NCI-H1048 (cell line): Measurements from ENCODE around the gene PKIB.
"Not testable (repeated sequence)": the region's sequence is repeated elsewhere in the genome, so short reads cannot be mapped to it uniquely, and the experiment has no call there.

Experiments
- DNase-seq: peaks from one replicate; lab custom pipeline; 2025; lab: John Stamatoyannopoulos, UW

The PKIB gene, protein sequence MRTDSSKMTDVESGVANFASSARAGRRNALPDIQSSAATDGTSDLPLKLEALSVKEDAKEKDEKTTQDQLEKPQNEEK

DNA sequence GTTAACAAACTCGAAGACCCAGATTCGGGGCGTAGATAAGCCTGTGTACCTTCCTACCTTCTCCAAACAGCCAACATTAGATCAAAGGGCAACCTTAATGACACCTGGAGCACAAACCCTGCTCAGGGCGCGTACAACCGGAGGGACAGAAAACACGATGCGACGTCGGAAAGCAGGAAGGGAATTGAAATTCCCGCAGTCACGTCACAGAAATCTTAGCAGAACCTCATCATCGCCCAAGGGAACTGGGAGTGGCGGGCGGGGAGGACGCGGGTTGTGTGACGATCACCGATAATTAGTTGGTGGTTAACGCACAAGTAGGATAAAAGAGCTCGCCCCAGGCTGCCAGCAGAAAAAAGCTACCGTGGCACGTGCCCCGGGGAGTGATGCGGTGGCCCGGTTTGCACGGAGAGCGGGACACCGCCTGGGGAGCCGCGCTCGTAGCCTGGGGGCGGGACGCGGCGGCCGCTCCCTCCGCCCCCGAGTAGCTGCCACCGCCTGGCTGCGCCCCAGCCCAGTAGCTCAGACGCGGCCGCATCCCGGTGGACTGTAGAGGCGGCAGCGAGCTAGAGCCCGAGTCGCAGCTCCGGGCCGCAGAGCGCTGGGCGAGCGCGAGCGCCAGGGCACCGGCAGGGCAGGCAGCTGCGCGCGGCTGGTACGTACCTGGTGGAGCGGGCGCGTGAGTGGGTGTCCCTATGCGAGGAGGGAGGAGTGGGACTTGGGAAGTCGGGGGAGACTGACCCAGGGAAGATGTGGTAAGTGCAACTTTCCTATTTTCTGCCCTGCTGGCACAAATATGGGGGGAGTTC, at the start of gene PKIB:
TSS of gene PKIB (plus strand) at position 525 of the 809 bp plus-strand sequence. CDS start 107,390 bp downstream, outside the sequence.
- peak; percentile 17 for DNase-seq

DNA sequence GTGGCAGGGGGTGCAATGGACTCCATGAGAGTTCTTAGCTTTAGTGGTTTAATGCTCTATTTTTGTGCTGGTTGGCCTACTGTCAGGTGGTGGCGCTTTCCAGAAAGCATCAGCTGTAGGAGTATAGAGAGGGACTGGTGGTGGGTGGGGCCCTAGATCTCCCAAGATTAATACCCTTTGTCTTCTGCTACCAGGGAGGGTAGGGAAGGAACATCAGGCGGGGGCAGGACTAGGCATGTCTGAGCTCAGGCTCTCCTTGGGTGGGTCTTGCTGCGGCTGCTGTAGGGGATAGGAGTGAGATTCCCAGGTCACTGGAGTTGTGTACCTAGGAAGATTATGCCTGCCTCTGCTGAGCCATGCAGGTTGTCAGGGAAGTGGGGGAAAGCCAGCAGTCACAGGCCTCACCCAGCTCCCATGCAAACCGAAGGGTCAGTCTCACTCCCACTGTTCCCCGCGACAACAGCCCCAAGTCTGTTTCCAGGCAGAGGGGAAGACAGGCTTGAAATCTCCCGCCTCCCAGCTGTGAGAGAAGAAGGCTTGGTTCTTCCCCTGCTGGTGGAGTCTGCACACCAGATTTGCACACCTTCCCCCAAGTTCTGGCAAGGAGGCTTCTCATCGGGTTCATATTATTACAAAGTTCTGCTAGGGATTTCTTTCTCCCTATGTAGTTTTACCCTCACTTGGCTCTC, 46.7 kb upstream of the PKIB start:
- DNase-seq, result no peak

DNA sequence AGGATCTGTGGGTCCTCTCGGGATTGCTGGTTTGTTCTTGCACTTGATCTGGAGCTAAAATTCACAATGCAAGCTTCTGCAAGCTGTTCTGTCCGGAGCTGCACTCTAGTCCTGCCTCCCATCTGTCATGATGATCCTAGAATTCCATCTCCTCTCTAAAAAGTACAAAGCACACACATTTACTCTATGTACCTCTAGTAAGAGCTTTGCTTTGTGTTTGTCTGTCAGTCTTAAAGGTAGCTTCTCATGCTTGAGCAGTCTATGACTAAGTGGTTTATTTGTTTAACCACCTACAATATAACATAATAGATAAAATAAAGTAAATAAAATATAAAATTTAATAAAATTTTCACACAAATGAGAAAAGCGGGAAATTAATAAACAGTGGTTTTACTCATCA, 46.0 kb upstream of the PKIB start:
- DNase-seq, result no peak

DNA sequence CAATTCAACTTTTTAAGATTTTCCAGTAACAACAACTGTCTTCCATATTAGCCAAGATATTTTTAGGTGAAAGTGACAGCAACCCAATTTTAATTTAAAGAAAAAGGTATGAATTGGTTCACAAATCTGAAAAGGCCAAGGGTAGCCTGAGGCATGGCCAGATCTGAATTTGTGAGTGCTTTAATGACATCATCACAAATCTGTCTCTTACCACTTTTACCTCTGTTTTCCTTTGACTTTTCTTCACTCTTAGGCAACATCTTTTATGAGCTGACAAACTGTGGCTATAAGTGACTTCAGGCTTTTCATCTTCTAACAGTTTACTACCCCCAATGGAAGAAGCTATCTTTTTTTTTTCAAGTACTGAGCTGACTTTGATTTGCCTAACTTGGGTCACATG, 44.5 kb upstream of the PKIB start:
- DNase-seq, result no peak

DNA sequence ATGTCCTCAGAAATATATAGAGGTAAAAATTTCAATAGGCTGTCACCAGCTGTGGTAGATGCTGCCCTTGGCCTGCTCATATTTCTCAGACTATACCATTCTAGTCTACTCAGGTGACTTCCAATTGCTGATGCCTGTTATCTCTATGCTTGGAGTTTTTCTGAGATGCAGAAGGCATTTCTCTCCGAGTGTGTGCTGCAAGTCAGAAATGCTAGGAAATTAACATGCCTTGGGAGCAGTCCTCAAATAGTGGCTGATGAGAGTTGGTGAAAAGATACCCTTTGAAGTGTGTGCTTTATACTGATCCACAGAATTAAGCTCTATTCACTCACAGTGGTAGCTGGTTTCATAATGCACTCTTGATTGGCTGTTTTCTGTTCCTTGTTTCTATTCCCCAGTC, 43.2 kb upstream of the PKIB start:
- no peak for DNase-seq

DNA sequence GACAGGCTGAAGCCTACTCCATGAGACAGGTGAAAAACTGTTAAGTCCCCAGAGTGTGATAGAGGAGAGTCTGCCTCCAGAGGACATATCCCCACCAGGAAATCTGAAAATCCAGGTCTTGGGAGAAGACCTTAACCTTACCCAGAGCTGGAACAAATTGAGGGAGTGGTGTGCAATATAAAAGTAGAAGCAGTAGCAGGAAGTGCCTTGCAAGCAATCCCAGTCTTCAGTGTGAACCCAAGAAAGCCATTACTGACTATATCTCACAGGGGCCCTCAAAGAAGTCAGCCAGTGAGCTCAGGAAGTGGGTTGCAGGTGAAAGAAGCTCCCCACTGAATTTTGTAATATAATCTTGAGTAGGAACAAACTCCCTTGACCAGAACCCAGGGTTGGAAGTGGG, 41.9 kb upstream of the PKIB start:
- DNase-seq, result no peak

DNA sequence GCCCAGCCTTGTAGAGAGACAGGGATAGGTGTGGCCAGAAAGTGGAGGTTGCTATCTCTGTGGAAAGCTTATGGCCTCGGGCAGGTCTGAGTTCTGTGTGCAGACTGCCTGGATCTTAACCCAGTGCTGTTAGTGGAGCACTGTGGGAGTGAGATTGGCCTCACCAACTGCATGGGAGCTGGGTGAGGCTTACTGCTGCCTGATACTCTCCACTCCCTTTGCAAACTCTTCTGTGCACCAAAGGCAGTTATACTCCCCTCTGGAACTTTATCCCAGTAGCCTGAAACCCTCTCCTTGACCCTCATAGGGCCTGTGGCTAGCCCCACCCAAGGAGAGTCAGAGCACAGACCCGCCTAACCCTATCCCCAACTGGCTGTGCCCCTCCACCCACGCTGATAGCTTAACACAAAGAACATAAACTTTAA, 41.4 kb upstream of the PKIB start:
- DNase-seq, result no peak

DNA sequence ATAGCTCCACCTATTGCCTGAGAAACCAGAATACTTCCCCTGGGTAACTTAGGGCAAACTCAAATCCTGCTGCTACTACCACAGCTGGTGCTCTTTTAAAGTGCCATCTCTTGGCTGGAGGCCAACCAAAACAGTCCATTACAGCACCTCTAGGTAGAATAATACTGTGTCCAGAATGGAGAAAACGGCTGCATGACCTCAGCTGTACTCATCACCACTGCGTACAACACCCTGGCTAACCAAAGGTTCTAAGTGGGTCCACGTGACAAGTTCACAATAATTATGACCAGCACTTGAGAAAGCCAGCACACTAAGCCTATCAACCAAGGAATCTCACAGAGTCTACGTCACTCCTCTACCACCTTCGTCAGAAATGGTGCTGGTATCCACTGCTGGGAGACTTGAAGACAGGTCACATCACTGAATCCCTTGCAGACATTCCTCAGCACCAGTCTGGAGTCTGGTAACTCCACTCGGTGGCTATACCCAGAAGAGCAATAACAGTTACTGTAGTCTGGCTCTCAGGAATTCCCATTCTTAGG, 40.9 kb upstream of the PKIB start:
- no peak for DNase-seq

DNA sequence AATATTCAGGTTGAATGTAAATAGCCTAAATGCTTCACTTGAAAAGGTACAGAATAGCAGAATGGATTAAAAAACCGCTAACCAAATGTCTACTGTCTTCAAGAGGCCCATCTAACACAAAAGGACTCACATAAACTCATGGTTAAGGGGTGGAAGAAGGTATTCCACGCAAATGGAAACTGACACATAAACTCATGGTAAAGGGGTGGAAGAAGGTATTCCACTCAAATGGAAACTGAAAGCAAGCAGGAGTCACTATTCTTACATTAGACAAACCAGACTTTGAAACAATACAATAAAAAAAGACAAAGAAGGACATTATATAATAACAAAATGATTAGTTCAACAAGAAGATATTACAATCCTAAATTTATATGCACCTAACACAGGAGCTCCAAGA, 38.3 kb upstream of the PKIB start:
- DNase-seq, result no peak

DNA sequence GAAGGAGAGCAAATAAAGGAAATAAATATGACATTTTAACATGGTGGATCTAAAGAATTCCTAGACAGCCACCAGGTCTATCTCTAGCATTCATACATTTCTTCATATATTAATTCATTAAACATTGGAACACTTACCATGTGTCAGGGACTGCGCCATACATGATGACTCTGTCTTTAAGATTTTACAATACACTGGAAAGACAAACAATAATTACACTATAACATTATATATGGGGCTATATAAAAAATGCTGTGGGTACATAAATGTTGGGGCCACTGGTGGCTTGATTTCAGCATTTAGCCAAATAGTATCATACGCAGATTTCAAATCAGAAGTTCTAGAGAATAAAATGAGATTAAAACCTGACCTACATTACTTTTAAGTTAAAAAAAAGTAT, 33.3 kb upstream of the PKIB start:
- DNase-seq, result no peak

DNA sequence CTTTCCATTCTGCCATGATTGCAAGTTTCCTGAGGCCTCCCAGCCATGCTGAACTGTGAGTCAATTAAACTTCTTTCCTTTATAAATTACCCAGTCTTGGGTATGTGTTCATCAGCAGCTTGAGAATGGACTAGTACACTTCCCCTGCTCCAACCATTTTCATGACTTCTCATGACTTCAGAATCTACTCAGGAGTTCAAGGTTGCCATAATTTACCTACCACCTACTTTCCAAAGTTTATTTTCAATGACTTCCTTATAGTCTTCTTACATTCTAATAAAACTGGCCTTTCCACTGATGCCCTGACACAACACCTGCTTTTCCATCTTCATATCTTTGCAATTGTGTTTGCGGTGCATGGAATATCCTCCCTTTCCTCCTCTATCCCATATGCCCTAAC, 31.2 kb upstream of the PKIB start:
- no peak for DNase-seq

DNA sequence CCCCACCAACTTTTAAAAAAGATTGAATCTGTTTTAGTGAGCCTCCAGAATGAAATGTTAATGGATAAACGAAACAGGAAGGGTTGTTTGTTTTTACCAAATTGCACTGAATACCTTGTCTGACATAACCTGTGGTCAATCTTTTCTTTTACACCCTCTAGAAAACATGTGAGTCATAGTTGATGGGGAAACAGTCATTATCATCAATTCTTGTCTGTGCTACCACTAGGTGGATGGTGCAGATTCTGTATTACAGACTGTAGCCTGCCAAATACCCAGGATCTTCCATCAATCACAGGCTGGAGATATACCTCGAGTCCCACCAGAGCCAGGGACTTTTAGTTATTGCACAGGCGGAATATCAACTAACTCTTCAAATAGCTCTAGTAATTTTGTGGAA, 29.5 kb upstream of the PKIB start:
- no peak for DNase-seq

DNA sequence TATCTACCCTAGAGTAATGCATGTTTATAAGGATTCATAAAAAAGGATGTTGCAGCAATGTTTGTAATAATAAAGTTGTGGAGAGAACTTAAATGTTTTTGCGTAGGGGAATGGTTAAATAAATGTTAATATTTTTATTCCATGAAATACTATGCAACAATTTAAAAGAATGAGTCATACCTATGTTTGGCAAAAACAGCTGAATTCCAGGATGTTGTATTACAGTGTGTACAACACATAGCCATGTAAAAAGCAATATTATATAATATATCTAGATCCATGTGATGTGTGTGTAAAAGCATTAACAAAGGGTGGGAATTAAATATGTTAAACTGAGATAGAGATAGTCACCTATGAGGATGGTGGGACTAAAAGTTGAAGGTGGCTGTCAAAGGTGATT, 21.1 kb upstream of the PKIB start:
- DNase-seq, result no peak

DNA sequence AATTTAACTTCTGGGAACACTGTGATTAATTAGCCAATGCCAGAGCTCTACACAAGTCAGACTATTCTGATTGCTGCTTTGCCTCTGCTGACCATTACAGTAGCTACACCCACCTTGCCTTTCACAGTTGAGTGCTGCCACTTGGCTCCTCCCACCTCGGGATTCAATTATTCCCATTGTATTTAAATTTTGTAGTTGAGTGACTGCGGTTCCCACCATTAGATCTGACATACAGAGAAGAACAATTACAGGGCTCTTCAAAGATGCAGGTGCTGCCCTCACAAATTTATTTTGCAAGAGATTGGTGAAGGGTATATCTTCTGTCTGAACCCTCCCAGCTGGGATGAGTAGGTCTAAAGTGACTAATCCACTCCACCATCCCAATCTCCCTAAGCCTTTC, 11.9 kb upstream of the PKIB start:
- not testable (repeated sequence) for DNase-seq

DNA sequence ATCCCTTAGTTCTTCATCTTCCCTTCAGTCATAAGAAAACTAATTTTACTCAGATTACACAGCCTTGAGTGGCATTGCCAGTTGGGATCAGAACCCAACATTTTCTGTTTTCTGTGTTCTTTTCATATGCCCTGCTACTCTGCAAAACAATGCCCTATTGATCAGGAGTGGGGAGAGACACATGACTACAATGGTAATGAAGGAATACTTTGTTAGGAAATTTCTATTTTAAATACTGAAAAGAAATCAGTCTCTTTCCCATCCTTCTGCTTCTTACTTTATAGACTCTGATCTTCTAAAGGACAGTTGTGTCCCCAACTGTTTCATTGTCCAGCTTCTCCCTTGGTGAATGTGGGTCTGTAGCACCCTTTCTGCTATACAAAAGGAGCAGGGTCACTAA, 5.5 kb upstream of the PKIB start:
- DNase-seq, result no peak

DNA sequence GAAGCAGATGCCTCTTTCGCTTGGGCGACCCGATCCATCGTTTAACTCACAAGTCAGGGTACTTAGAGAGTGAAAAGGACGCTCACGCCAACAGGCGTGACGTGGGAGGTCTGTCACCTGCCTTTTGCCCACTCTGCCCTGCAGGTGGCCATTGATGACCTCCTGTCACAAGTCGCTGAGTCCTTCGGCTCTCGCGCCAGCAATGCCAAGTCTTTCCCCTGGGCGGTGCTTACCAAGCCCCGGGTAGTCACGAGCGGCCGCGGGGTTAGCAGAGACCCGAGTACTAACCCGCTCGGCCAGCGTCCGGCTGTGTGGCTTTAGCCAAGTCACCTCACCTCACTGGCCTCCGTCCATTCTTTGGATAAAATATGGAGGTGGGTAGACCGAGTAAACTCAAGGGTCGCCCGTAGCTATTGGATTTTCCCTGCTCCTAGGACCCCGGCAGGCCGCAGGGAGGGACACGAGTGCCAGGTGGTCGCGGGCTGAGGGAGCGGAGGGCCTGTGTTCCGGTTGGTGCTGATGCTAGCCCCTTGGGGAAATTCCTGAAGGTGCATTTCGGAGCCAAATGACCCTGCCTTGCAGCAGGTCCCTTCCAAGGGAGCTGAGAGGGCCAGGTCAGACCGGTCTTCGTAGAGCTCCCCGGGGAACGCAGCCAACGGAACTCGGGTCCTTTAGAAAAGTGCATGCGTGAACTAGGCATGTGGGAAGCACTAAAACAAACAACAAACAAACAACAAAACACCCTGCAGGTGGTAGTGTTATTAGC, 668 bp downstream of the PKIB start:
- no peak for DNase-seq

DNA sequence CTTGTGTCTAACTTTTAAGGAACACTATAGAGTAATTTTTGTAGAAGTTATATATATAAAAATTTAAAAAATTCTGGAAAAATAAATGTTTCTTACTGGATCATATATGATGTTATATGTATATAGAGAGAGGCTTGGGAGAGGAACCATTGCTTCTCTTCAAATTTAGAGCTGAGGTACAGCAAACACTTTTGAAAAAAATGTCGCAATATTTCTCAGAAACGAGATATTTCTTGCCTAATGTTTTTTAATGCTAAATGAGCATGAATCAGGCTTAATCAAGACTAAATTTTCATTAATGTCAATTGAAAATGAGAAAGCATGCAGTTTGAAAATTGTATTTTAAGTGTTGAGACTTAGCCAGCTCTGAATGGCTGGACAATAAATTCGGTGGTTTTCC, 2.6 kb downstream of the PKIB start:
- no peak for DNase-seq

DNA sequence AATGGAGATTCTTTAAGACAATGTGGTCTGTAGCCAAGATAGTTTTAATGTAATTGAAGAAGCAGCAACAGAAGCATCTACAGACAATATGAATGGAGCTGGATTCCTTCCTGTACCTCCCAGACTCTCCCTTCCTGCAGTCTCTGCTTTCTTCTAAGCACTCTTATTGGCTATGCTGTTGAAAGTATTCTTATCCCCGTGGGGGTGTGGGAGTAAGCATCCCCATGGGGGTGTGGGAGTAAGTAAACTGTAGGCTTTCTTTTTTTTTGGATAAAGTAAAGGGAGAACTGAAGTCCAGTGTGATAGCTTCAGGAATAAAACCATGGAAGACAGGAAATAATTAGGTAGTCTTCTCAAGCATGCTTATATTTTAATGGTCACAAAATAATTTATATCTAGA, 4.1 kb downstream of the PKIB start:
- no peak for DNase-seq

DNA sequence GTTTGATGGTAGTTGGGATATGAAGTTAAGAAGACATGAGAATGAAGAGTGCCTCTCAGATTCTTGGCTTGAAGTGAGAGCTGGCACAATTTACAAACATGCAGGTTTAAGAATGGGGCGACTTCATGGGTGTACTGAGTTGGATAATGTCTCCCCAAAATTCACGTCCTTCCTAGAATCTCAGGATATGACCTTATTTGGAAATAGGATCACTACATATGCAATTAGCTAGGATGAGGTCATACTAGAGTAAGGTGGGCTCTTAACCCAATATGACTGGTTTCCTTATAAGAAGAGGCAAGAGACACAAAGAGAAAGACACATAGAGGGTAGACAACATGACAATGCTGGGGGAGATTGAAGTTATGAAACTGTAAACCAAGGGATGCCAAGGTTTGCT, 5.2 kb downstream of the PKIB start:
- no peak for DNase-seq

DNA sequence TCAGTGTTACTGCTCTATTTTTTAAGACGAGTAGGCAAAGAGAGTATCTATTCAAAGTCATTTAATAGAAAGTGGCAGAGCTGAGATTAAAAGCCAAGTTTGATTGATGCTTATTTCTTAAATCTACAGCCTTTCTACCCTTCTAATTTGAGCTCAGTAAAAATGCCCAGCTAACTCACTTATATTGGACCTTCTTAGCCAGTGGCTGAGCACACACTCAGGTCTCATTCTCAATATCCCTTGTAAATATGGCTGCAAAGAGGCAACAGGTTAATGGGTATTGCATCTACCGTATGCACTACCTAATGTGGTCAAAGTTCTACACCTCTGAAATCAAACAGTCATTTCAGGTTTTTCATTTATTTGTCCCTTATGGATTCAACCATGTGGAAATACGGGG, 6.7 kb downstream of the PKIB start:
- DNase-seq, result no peak

DNA sequence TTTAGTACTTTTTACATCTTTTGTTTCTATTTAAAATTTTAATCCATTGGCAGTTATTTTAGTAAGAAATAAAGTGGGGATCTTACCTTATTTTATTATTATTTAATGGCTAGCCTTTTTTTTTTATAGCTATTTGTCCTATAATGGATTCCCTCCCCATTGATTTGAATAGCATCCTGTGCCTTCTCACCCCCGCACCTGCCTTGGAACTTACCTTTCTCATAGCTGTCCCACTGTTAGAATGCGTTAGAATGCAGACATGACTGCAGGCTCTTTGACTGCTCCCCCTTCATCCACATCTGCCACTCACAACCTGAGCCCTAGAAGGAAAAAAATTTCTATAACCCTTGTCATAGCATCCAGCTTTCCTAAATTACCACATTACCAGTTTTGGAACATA, 9.1 kb downstream of the PKIB start:
- DNase-seq, result no peak

DNA sequence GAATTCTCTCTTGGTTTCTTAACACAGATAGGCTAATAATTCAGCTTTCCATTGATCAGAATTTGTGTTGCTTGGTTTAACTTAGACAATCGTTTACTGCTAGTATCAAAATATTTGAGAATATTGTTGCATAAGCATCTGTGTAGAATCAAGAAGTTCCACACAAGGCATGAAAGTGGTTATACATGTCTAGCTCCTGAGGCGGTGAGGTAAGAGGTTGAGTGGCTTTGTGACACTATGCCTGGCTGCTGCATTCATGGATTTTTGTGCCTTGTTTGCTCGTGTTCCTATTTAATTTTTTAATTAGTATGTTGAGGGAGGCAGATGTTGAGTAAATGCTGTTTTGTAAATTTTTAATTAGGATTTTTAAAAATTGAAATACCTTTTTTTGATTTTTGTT, 10.2 kb downstream of the PKIB start:
- DNase-seq, result no peak

DNA sequence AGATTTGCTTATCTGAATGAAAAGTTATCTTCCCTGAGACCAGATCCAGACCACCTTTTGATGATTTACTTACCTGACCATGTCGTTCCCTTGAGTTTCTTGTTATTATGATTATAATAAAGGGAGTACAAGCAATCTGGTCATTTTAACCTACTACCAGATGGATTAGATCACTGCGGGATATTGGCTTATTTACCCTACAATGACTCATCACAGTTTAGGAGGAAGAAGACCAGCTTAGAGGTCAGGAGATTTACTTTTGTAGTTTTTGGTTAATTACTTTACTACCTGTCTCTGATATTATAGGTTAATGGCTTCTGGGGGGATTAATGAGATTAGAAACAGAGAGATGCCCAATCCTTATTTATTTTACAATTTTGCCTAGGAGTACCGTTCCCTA, 10.7 kb downstream of the PKIB start:
- no peak for DNase-seq
